EH (cell line): ENCODE results near the gene SSTR4.
"Not testable (repeated sequence)": the region's sequence is repeated elsewhere in the genome, so short reads cannot be mapped to it uniquely, and the experiment has no call there.

ENCODE experiments used
- DNase-seq: peaks from one replicate; pipeline ENCODE4 v3.0.0-alpha.2; 2015; ENCODE audit warnings: low read depth

The SSTR4 gene, protein sequence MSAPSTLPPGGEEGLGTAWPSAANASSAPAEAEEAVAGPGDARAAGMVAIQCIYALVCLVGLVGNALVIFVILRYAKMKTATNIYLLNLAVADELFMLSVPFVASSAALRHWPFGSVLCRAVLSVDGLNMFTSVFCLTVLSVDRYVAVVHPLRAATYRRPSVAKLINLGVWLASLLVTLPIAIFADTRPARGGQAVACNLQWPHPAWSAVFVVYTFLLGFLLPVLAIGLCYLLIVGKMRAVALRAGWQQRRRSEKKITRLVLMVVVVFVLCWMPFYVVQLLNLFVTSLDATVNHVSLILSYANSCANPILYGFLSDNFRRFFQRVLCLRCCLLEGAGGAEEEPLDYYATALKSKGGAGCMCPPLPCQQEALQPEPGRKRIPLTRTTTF

DNA sequence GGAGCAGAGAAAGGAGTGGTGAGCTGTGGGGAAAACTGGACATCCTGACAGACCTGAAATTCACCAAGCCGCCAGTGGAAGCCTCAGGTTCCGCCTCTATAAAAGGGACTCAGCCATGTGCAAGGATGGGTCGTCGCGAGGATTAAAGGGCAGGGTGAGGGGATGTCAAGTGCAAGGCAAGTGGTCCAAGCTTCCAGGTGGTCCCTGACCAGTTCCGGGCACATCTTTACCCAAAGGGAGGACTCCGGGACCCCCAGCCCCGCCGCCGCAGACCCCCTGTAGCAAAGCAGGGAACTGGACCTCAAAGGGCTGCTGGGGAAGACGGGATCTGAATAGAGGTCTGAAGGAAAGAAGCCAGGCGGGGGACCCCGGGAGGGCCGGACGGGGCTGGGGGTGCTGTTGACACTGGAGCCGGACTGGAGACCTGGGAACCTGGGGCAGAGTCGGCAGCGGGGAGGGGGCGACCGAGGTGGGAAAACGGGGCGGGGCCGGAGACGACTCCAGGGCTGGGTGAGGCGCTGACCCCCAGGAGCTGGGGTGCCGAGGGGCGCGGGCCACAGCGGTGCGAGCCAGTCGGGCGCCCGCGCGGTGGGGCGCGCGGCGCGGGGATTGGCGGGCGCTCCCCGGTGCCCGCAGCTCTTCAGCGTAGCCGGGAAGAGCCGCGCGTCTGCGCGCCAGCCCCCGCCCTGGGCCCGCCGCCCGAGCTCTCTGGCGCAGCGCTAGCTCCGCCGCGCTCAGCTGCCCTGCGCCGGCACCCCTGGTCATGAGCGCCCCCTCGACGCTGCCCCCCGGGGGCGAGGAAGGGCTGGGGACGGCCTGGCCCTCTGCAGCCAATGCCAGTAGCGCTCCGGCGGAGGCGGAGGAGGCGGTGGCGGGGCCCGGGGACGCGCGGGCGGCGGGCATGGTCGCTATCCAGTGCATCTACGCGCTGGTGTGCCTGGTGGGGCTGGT, at the start of gene SSTR4:
SSTR4 (plus strand) TSS at position 592 of the 951 bp plus-strand sequence; CDS start at position 764, 172 bp downstream.
- DNase-seq, result no peak

DNA sequence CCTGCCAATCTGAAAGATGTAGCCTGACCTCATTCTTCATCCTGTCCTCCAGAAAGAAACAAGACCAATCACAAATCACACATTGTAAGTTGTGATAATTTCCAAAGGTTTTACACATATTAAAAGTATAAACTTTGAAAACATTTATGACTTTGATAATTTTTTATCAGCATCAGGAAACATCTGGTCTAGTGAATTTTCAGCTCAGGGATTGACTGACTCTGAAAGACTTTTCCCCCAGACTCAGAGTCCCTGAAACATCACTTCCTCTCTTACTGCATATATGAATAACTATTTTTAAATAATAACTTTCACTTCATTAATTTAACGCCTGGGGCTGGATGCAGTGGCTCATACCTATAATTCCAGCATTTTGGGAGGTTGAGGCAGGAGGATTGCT, 48.5 kb upstream of the SSTR4 start:
- no peak for DNase-seq

DNA sequence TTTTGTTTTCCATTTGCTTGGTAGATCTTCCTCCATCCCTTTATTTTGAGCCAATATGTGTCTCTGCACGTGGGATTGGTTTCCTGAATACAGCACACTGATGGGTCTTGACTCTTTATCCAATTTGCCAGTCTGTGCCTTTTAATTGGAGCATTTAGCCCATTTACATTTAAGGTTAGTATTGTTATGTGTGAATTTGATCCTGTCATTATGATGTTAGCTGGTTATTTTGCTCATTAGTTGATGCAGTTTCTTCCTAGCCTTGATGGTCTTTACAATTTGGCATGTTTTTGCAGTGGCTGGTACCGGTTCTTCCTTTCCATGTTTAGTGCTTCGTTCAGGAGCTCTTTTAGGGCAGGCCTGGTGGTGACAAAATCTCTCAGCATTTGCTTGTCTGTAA, 43.7 kb upstream of the SSTR4 start:
- DNase-seq, result not testable (repeated sequence)

DNA sequence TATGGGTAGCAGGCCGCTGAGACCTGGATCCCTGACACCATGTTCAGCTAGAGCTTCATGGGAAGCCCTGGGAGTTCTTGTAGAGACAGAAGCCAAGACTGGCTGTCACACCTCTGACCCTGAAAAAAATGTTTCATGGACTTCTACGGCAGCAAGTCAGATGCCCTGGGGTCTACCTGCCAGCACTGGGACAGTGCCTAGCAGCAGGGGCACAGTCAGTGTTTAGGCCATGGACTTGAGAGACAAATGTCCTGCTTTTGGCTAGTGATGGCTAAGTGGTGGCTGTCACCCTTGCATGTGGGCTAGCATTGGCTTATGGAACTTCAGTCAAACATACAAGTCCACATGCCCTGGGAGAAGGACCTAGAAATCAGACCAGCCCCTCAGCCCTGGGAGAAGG, 41.3 kb upstream of the SSTR4 start:
- no peak for DNase-seq

DNA sequence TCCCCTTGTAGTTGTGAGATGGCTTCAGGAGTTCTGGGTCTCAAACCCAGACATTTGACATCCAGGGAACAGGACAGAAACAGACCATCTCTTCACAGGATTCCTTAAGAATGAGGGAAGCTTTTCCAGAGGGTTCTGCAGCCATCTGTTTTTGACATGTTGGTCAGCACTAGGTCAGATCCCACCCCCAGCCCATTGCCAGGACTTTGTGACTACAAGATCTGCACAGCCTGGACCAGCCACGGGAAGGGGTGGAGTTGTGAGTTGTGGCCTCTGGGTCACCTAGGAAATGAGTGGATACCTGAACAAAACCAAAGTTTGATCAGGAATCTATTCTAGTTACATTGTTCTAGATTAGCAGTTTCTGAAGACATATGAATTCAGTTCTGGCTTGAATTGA, 39.2 kb upstream of the SSTR4 start:
- DNase-seq, result no peak

DNA sequence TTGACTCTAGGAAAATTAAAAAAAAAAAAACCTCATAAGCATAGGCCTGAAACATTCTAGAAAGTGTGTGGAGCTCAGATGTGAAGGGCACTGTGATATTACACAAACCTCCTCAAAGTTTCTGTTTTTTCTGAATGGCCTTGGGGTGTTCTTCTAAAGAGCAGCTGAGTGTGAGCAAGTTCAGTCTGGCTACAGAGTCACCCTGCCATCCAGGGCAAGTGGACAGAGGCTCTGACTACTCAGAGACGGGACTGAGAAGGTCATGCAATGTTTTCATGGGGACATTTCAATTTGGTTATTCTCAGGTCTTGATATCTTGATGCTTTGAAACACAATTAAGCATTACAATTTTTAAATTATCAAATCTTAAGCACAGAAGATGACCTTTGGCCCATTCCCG, 36.6 kb upstream of the SSTR4 start:
- DNase-seq, result no peak

DNA sequence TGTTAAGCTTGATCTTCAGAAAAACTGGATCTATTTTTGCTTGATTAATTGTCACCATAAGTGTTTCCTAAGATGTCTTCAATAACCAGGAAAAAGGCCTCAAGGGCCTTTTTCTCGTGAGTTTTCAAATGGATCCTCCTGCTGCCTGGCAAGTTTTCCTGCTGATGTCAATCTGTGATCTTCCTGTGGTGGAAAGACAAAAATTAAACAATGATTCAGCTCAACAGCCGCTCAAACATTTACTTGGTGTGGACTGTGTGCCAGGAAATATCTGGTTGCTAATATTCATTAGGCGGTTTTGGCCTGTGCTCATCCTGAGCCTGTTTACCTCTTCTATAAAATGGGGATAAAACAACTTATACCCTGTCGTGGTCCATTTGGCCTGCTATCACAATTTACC, 35.4 kb upstream of the SSTR4 start:
- DNase-seq, result peak; percentile 39

DNA sequence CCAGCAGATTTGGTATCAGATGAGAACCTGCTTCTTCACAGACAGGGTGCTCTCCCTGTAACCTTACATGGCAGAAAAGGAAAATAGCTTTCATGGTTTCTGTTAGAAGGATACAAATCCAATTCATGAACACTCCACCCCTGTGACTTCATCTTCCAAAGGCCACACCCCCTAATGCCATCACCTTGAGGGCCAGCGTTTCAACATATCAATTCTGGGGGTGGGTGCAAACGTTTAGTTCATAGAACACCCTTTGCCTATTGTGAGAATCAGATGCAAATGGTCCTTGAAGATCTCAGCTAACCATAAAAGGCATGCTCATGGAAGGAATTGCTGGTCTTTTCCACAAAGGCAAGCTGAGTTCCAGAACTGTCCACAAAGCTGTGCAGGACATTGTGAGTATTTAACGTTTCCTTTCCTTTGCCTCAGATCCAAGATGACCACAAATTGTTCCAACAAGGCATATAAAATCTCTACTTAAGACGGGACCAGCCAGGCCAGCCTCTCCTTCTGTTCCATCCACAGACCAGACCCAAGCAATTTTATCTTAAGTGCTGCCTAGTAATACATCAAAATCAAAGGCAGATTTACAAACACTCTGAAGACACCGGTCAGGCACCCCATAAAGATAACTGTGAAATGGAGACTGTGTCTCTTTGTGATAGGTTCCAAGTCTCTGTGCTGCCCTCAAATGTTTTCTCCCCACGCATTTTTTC, 34.7 kb upstream of the SSTR4 start:
- no peak for DNase-seq

DNA sequence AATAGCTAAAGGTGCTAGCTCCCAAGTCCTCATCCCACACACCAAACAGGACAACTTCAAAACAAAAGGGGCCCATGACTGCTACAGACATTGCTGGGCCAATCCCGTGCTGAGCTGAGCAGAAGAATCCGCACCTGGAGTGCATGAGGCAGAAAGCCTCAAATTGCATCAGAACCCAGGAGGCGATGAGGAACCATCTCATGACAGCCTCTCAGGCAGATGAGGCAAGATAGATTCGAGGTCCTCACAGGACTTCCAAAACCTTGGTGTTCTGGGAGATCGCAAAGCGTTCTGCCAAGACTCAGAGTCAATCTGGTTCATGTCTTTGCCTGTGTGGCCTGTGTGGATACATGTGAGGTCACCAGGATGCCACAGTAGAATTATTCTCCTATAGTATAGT, 32.8 kb upstream of the SSTR4 start:
- no peak for DNase-seq

DNA sequence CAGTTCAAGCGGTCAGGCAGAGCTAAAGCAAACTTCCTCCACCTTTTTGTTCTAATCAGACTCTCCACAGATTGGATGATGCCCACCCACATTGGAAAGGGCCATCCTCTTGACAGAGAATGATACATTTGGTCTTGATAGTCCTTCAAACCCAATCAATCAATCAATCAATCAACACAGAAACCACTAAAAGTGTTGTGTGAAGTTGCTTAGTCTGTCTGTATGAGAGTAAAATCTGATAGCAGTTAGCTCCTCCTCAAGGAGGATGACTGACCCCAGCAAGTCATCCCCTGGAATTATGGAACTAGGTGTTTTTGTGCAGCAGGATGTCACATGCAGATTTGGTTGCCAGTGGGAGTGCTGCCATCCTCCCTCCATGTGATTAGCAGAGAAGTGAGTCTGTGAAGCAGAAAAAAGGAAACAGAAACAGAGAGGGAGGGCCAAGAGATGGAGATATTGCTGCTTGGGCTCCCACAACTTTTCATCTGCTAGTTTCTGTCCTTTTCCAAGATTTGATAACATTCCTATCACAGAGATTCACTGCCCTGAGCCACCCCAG, 32.0 kb upstream of the SSTR4 start:
- DNase-seq, result no peak

DNA sequence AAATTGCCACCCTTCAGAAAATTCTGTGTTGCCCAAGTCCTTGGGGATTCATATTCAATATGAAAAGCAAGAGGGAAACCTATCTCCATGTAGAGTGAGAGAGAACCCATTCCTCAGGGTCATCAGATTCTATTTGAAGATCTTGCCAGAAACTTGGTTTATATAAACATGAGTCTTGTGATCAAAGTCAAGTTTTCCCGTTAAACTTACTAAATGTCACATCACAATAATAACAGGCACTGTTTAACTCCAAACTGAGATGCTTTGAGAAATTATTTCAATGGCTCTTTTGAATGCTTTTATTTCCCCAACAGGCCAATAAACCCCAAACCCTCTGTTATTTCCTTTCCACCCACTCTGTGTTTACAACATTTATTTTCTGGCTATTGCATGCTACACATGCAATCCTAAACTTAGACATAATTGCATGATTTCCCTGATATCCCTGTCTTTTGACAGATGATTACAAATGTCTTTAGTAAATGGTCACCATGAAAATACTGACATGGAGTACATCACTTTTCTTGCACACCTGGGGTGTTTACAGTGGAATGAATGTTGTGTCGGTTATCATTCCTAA, 31.1 kb upstream of the SSTR4 start:
- DNase-seq, result no peak

DNA sequence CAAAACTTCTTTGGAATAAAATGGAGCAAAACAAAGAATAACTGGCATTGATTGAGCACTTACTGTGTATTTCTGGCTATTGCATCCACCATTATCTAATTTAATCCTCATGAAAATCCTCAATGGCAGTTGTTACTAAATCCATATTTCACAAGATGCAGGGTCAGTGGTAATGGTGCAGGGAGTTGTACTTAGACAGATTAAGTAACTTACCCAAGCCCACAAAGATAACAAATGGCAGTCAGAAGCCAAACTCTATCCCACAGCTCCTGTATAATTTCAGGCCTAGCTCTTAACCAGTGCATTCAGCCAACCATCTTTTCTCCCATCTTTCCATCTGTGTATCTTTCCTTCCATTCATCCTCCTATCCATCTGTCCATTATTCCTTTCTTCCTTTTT, 29.3 kb upstream of the SSTR4 start:
- no peak for DNase-seq

DNA sequence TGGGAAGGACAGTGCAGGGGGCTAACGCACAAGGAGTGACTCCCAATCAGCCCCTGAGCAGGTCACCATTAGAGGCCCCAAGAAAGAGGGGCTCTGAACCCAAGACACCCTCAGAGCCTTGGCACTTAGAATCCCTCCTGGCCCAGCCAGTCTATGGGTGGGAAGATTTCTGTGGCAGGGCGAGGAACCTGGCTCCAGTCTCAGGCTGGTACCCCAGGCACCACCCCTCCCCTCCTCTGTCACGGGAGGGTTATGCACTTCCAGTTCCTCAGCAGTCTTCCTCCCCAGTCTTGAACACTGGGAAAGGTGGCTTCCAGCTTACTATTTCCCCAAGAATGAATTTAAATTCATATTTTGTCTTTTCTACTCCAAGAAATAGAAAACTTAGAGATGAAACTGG, 27.6 kb upstream of the SSTR4 start:
- no peak for DNase-seq

DNA sequence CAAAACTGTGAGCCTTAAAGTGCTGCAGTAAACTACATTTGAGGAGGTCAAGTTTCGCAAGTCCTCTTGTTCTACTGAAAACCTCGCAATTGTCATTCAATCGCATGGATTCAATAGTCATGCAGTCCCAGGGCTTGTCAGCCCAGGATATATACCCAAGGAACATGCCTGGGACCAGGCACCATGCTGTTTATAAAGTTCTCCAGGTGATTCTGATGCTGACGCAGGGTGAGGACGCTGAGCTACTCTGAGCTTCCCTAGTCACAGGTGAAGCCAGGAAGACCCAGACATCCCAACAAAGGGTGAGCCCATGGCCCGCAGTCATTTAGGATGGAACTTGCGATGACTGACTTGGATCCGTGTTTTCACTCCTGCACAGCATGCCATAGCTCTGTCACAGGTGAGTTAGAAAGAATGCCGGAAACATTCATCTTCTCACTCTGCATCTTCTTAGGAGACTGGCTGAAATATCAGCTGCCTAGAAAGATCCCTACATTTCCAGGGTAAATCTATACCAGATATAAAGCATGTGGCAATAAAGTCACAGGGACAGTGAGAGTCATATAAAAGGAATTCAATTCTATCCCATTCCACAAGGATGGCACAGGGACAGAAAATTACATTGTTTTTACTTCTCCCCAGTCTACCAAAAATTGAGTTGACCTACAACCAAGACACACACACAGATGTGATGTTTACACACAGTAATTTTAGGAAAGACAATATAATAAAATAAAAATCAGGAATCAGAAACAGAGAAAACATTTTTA, 27.0 kb upstream of the SSTR4 start:
- no peak for DNase-seq

DNA sequence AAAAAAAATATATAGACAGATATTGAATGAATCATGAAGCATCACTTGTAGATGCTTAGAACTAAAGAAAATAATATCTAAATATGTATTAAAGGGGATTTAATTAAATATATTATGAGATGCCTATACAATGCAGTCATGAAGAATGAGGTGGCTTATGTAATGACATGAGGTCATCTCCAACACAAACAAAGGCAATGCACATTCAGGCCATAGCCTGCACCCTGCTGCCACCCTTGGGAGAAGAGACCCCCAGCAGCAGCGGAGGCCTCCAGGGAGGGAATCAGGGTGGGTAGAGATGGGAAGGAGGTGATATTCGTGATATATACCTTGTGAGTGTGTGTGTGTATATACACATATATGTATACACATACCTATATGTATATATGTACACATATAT, 26.4 kb upstream of the SSTR4 start:
- DNase-seq, result no peak

DNA sequence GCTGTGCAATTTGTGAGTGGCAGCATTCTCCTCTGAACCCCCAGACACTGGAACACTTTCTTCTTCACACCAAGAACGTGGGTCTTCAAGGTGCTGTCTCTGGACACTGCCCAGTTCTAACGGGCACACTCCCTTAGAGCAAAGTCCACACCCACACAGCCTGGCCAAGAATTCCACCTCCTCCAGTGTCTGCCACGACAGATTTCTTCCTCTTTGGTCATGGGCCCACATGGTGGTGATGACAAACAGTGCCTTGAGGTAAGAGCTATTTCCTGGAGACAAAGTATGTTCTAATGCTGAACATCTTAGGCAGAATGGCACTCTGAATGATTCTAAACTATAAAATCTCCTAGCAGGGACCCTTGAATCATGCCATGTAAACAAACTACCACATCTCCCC, 25.5 kb upstream of the SSTR4 start:
- DNase-seq, result no peak

DNA sequence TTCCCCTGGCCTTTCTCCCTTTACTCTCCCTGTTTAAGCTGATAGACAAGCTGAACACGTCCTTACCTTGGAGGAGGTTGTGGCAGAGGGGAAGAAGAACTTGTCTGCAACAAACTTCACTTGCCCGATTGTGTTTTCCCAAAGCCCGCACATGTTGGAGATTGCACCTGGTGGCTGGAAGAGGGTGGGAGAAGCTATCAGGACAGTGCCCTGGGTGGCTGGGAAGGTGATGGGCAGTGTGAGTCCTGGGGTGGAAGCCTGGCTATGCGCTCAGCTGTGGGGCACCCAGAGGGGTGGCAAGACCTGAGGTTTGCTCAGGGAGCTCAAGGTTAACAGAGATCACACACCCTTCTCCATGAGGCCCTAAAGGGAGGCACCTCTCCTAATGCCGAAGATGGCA, 25.0 kb upstream of the SSTR4 start:
- DNase-seq, result no peak

DNA sequence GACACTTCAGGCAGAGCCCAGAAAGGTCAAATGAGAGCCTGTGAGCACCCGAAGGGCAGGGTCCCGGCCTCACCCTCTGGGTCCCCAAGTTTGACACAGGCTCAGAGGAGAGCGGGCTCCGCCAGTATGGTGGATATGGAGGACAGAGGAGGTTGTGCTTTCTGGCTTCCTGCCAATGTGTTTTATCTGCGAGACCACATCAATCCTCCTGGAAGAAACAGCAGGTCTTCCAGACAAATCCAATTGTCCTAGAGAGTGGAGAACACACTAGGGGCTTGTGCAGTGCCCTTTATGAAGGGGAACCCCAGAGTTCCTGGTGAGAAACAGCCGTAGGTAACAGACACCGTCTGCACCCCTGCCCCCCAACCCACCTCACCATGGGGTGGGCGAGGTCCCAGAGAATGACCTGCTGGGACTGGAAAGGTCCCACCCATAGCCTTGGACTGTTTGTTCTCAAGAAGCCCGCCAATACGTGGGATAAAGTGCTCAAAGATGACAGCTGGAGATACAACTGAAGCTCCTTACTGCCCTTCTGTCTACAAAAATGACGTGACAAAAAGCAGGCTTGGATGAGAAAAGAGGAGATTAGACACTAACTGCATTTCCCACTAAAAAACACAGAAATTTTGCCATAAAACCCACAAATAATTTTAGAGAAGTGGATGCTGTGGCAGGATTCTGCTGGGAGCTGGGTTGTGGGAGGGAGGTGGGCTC, 23.9 kb upstream of the SSTR4 start:
- no peak for DNase-seq

DNA sequence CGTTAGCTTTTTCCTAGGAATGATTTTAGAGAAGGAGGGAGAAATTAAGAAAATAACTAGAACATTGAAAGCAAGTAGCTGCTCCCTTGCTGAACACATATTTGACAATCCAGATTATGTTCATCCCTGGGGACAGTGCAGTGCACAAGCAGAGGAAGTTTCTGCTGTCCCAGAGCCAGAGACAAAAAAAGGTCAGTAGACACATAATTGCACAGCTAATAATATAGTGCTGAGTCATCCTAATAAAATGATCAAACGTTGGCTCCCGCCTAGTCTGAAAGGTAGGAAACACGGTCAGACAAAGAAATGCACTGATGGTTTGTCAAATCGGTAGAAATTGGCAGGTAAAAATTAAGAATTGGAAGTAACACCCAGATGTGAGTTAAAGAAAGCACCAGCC, 21.7 kb upstream of the SSTR4 start:
- no peak for DNase-seq

DNA sequence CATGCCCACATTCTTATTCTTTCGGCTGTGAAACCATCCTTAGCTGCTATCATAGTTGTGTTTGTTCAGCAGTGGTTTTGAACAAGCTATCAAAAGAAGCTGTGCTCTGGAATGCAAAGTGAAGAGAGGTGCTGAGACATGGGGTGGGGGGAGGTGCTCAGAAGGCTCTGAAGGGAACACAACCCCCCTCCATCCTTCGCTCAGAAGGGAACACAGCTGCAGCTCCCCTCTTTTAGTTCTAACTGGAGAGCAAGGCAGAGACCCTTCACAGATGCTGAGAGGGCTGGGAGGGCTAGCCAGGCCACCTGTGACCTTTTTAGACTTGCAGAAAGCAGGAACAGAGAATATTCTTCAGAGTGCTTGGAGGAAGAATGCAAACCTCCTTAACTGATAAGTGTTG, 17.6 kb upstream of the SSTR4 start:
- no peak for DNase-seq
